GM19238 (cell line): ENCODE data around the gene KLHDC1.
"Not testable (repeated sequence)": the region's sequence is repeated elsewhere in the genome, so short reads cannot be mapped to it uniquely, and the experiment has no call there.

Experiments used
- DNase-seq: peaks from one replicate; pipeline ENCODE4 v3.0.0; 2011; ENCODE audit warnings: low spot score; ENCODE audit not compliant: insufficient read length

Gene KLHDC1

GRCh38 chr14:49781040-49781439 lies 88.1 kb downstream of the KLHDC1 start:
- DNase-seq = not testable (repeated sequence)

GRCh38 chr14:49783394-49784014 lies 90.6 kb downstream of the KLHDC1 start:
- DNase-seq = no peak

- DNase-seq = no peak
Observed at GRCh38 chr14:49786315-49786714, 93.4 kb downstream of the KLHDC1 start.

- DNase-seq = no peak
Observed at GRCh38 chr14:49792618-49793017, 99.7 kb downstream of the KLHDC1 start.

- DNase-seq = no peak
Observed at GRCh38 chr14:49796025-49796424, 103.1 kb downstream of the KLHDC1 start.
